Lung (tissue), 12 donors: Measurements from ENCODE around the gene B3GNT5. TPM values are rescaled to one million over a fixed set of nuclear protein-coding genes. Genes with fewer than 3 reads are reported as not detected.

Experiments used
- ATAC-seq: fragments of 200-7000 bp; cut with Tn5 transposase; one replicate; pipeline ENCODE4 v1.9.1; 2020; ENCODE audit warnings: moderate number of reproducible peaks; ENCODE audit not compliant: insufficient read depth, low FRiP score
- DNase-seq, 3 donors: peaks; one replicate each; pipeline ENCODE4 v3.0.0-alpha.2; 2013 to 2017
- H3K27ac ChIP-seq, 2 donors: one replicate each; pipeline ENCODE4 v1.5.1; 2013; ENCODE audit warnings: mild to moderate bottlenecking in 2 of 2, moderate library complexity in 2 of 2, control low read depth in 1 of 2, inconsistent platforms in 1 of 2, low read depth in 1 of 2, low read length in 1 of 2
- H3K27me3 ChIP-seq, 3 donors: one replicate each; pipeline ENCODE4 v1.5.1; 2013; ENCODE audit warnings: low read length in 2 of 3; ENCODE audit not compliant: control insufficient read depth in 3 of 3, insufficient read depth in 3 of 3
- H3K36me3 ChIP-seq, 4 donors: one replicate each; pipeline ENCODE4 v1.5.1; 2013; ENCODE audit warnings: low read length in 4 of 4, mild to moderate bottlenecking in 1 of 4, moderate library complexity in 1 of 4; ENCODE audit not compliant: control insufficient read depth in 4 of 4, insufficient read depth in 4 of 4
- H3K4me1 ChIP-seq, 5 donors: one replicate each; pipeline ENCODE4 v1.5.1; 2013; ENCODE audit warnings: low read length in 5 of 5, mild to moderate bottlenecking in 2 of 5, moderate library complexity in 1 of 5; ENCODE audit not compliant: control insufficient read depth in 5 of 5, insufficient read depth in 5 of 5
- H3K4me3 ChIP-seq: one replicate; pipeline ENCODE4 v1.5.1; 2013; ENCODE audit warnings: mild to moderate bottlenecking, control low read depth, moderate library complexity
- H3K9ac ChIP-seq, 2 donors: one replicate each; pipeline ENCODE4 v1.5.1; 2013; ENCODE audit warnings: low read length in 2 of 2, control low read depth in 1 of 2; ENCODE audit not compliant: insufficient read depth in 1 of 2
- H3K9me3 ChIP-seq, 4 donors: one replicate each; pipeline ENCODE4 v1.5.1; 2013; ENCODE audit warnings: low read length in 3 of 4, mild to moderate bottlenecking in 1 of 4, moderate library complexity in 1 of 4; ENCODE audit not compliant: control insufficient read depth in 4 of 4, insufficient read depth in 3 of 4
- WGBS, 2 donors: extraction: QIAGEN DNeasy Blood & Tissue Kit; methylation state at CpG; one replicate each; pipeline ENCODE4 v1.1.7; 2013; 5-methylcytosine and 5-hydroxymethylcytosine counted together
- polyA plus RNA-seq, 2 donors: library from polyadenylated mRNA; stranded (reverse); fragments of 200-250 nt; gene quantifications; one replicate each; pipeline ENCODE4 v1.2.1, GENCODE V29; 2013
- total RNA-seq, 2 donors: library from RNA; depleted of rRNA in 1 of 2; stranded (reverse); fragments of >200 nt in 1 of 2; gene quantifications; one replicate each; pipeline ENCODE4 v1.2.1, GENCODE V29; 2014 to 2021
- TF ChIP-seq, protein P1 (sequence below): IDR thresholded peaks from 2 replicates; pipeline ENCODE4 v1.5.1; 2012; ENCODE audit warnings: mild to moderate bottlenecking; ENCODE audit errors: control extremely low read depth, extremely low read depth
- donor health status: control.
- donor health status: control.
- donor health status: Bipolar disorder and iron deficiency.
- donor health status: healthy.
- donor health status: DM: yes; HTN: yes; CAD: no.

Gene B3GNT5
- total and polyA plus RNA-seq, 4 donors = 13.5 to 43.1 (median 26.8) TPM

DNA sequence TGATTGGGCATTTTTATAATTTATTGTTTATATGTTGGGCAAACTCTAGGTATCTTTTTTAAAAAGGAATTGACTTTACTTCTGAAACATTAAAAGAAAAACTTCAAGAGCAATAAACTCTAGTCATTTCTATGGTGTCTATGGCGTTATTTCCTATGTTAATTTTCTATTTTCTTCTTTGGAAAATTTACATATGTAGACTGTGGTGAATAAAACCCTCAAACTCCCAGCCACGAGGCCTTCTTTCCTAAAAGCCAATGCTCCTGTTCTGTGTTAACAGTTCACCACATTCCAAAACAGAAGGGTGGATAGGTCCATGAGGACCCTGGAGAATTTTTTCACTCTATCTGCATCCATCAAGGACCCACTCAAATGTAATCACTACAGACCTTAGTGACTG lies 44.3 kb upstream of the B3GNT5 start:
- H3K9me3 ChIP-seq = no peaks in the 10 kb centered on the region
- no peak for DNase-seq
- WGBS, 2 donors = 94 to 98% methylated on average over 2 of the region's 2 CpGs
- no peak overlapping the region for H3K9ac ChIP-seq
- H3K36me3 ChIP-seq = no peaks in the 10 kb centered on the region
- peaks cover 0 to 7% (median 0%) of the 10 kb centered on the region in 5 donors for H3K4me1 ChIP-seq
- ATAC-seq = no peak
- H3K27ac ChIP-seq = no peak overlapping the region
- H3K27me3 ChIP-seq = no peaks in the 10 kb centered on the region
- TF ChIP-seq, protein P1, sequence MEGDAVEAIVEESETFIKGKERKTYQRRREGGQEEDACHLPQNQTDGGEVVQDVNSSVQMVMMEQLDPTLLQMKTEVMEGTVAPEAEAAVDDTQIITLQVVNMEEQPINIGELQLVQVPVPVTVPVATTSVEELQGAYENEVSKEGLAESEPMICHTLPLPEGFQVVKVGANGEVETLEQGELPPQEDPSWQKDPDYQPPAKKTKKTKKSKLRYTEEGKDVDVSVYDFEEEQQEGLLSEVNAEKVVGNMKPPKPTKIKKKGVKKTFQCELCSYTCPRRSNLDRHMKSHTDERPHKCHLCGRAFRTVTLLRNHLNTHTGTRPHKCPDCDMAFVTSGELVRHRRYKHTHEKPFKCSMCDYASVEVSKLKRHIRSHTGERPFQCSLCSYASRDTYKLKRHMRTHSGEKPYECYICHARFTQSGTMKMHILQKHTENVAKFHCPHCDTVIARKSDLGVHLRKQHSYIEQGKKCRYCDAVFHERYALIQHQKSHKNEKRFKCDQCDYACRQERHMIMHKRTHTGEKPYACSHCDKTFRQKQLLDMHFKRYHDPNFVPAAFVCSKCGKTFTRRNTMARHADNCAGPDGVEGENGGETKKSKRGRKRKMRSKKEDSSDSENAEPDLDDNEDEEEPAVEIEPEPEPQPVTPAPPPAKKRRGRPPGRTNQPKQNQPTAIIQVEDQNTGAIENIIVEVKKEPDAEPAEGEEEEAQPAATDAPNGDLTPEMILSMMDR = no peak
- no peak overlapping the region for H3K4me3 ChIP-seq

DNA sequence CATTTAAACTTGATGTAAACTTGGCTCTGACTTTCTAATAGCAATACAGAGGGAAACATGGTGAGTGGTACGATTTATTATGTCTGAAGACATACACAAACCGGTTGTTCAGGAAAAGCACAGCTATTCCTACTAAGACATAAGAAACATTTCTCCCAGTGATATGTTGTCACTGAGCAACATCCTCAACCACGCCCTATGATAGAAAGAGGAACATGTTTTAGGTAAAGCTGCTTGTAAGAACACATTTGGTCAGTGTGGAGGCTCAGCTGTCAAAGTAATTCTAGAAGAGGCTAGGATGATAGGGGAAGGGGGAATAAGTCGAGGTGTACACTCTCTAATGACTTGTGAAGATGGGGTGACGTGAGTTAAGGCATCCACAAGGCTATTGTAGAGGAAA lies 42.7 kb upstream of the B3GNT5 start:
- ATAC-seq (no peak), DNase-seq (no peak)
- TF ChIP-seq, protein P1 = no peak
- H3K4me3 ChIP-seq = no peak overlapping the region
- peak overlapping the region in 1 of 2 donors; percentile 50 for H3K27ac ChIP-seq
- 36 to 51% methylated on average over 5 of the region's 5 CpGs for WGBS, 2 donors
- no peaks in the 10 kb centered on the region for H3K9me3 ChIP-seq
- no peaks in the 10 kb centered on the region for H3K36me3 ChIP-seq
- H3K9ac ChIP-seq = no peak overlapping the region
- H3K4me1 ChIP-seq = peaks cover 0 to 7% (median 0%) of the 10 kb centered on the region in 5 donors
- no peaks in the 10 kb centered on the region for H3K27me3 ChIP-seq

- 37 to 38% methylated on average over 9 of the region's 9 CpGs for WGBS, 2 donors
- ATAC-seq (peak; percentile 65), DNase-seq (no peak)
Observed at GRCh38 chr3:183210862-183211341, 42.2 kb upstream of the B3GNT5 start.

More at GRCh38 chr3:183210862-183211341, 42.2 kb upstream of the B3GNT5 start:
- Histone ChIP-seq H3K4me3 (no peak overlapping the region), H3K27me3 (no peaks in the 10 kb centered on the region), H3K9me3 (no peaks in the 10 kb centered on the region), H3K4me1 (peaks cover 0 to 7% (median 0%) of the 10 kb centered on the region in 5 donors), H3K27ac (peak overlapping the region; percentile 50 to 54), H3K36me3 (no peaks in the 10 kb centered on the region), H3K9ac (no peak overlapping the region)
- TF ChIP-seq, protein P1 = no peak
